ENCODE data around the gene SYT17.

- TF ChIP-seq POLR2A (IDR thresholded peaks at IDR 0.05; ENCODE audit: low read length) (no peak), GATA1 (IDR thresholded peaks at IDR 0.05; ENCODE audit: low read depth, low read length) (no peak)
These were observed 77.4 kb downstream of the SYT17 start for GRCh38 chr16:19245326-19245925.

All from erythroblast (primary cell).